Neural cell (in vitro differentiated cells): ENCODE measurements around the gene SMIM7. TPM values are rescaled to one million over a fixed set of nuclear protein-coding genes. Genes with fewer than 3 reads are reported as not detected.

Experiments
- H2AFZ ChIP-seq: fragments of 200-600, 300-800 bp; sonication (generic), shearing (Covaris generic); 2 replicates; pipeline ENCODE4 v1.6.0; 2014; ENCODE audit warnings: low read depth, mild to moderate bottlenecking, antibody characterized with exemption, low read length, moderate library complexity
- H3F3A ChIP-seq: fragments of 200-600 bp; shearing (Covaris generic); 2 replicates; pipeline ENCODE4 v1.6.1; 2016; ENCODE audit warnings: mild to moderate bottlenecking, moderate library complexity, mixed read lengths, antibody characterized with exemption, low read length; ENCODE audit not compliant: insufficient read depth, poor library complexity, severe bottlenecking
- H3K27ac ChIP-seq: fragments of 200-600, 300-800 bp; sonication (generic), shearing (Covaris generic); 2 replicates; pipeline ENCODE4 v1.5.1; 2014; ENCODE audit warnings: mild to moderate bottlenecking, low read length, moderate library complexity
- H3K27me3 ChIP-seq: fragments of 300-800, 200-600 bp; sonication (generic), shearing (Covaris generic); 2 replicates; pipeline ENCODE4 v1.6.0; 2014; ENCODE audit warnings: mild to moderate bottlenecking, low read depth, low read length, moderate library complexity; ENCODE audit not compliant: insufficient read depth
- H3K36me3 ChIP-seq: fragments of 300-800, 200-600 bp; sonication (generic), shearing (Covaris generic); 2 replicates; pipeline ENCODE4 v1.5.1; 2014; ENCODE audit warnings: mild to moderate bottlenecking, antibody characterized with exemption, low read length, moderate library complexity; ENCODE audit not compliant: insufficient read depth
- H3K4me2 ChIP-seq: fragments of 300-800, 200-600 bp; sonication (generic), shearing (Covaris generic); 2 replicates; pipeline ENCODE4 v1.6.0; 2014; ENCODE audit warnings: mild to moderate bottlenecking, low read length
- H3K4me3 ChIP-seq: fragments of 300-800, 200-600 bp; sonication (generic), shearing (Covaris generic); 2 replicates; pipeline ENCODE4 v1.5.1; 2014; ENCODE audit warnings: mild to moderate bottlenecking, low read length, moderate library complexity
- H3K79me2 ChIP-seq: fragments of 200-600 bp; shearing (Covaris generic); replicated peaks from 2 replicates; pipeline ENCODE4 v1.6.0; 2014; ENCODE audit warnings: mild to moderate bottlenecking, low read length, moderate library complexity; ENCODE audit not compliant: insufficient read depth
- H3K9ac ChIP-seq: fragments of 300-800, 200-600 bp; sonication (generic), shearing (Covaris generic); 2 replicates; pipeline ENCODE4 v1.6.1; 2016; ENCODE audit warnings: mild to moderate bottlenecking, low read length, mixed read lengths
- H3K9me2 ChIP-seq: fragments of 200-600 bp; shearing (Covaris generic); 2 replicates; pipeline ENCODE4 v1.6.1; 2016; ENCODE audit warnings: mild to moderate bottlenecking, low read length, mixed read lengths; ENCODE audit not compliant: insufficient read depth
- H3K9me3 ChIP-seq: fragments of 200-600, 300-800 bp; sonication (generic), shearing (Covaris generic); 2 replicates; pipeline ENCODE4 v1.6.1; 2016; ENCODE audit warnings: mild to moderate bottlenecking, mixed run types, low read length, moderate library complexity, mixed read lengths
- H4K20me1 ChIP-seq: fragments of 200-600 bp; shearing (Covaris generic); 2 replicates; pipeline ENCODE4 v1.6.1; 2016; ENCODE audit warnings: mild to moderate bottlenecking, mixed run types; ENCODE audit not compliant: insufficient read depth
- CTCF ChIP-seq: fragments of 450-650 bp; IDR thresholded peaks from 2 replicates; pipeline ENCODE4 v1.5.1; 2014; ENCODE audit warnings: antibody characterized with exemption, mild to moderate bottlenecking, moderate library complexity; ENCODE audit not compliant: poor library complexity, severe bottlenecking
- EP300 ChIP-seq: fragments of 450-650 bp; conservative IDR thresholded peaks from 2 replicates; pipeline ENCODE4 v1.6.1; 2014; ENCODE audit warnings: antibody characterized with exemption, mild to moderate bottlenecking, moderate library complexity; ENCODE audit not compliant: poor library complexity, severe bottlenecking
- EZH2 ChIP-seq: fragments of 200-600, 300-800 bp; shearing (Covaris generic), sonication (generic); IDR thresholded peaks from 2 replicates; pipeline ENCODE4 v1.6.1; 2014; ENCODE audit warnings: antibody characterized with exemption, low read length, borderline replicate concordance, mild to moderate bottlenecking; ENCODE audit not compliant: insufficient read depth, poor library complexity, severe bottlenecking
- MXI1 ChIP-seq: fragments of 450-650 bp; conservative IDR thresholded peaks from 2 replicates; pipeline ENCODE4 v1.6.1; 2014; ENCODE audit warnings: antibody characterized with exemption, mild to moderate bottlenecking; ENCODE audit not compliant: poor library complexity, severe bottlenecking
- POLR2AphosphoS5 ChIP-seq: IDR thresholded peaks from 2 replicates; pipeline ENCODE4 v1.6.1; 2012
- RAD21 ChIP-seq: fragments of 450-650 bp; conservative IDR thresholded peaks from 2 replicates; pipeline ENCODE4 v1.6.1; 2014; ENCODE audit warnings: antibody characterized with exemption, mild to moderate bottlenecking, moderate library complexity
- REST ChIP-seq: IDR thresholded peaks from 2 replicates; pipeline ENCODE4 v1.6.1; 2012; ENCODE audit warnings: borderline replicate concordance
- SMC3 ChIP-seq: fragments of 450-650 bp; conservative IDR thresholded peaks from 2 replicates; pipeline ENCODE4 v1.6.1; 2014; ENCODE audit warnings: antibody characterized with exemption, mild to moderate bottlenecking, moderate library complexity; ENCODE audit not compliant: poor library complexity
- TAF1 ChIP-seq: IDR thresholded peaks from 2 replicates; pipeline ENCODE4 v1.6.1; 2012; ENCODE audit warnings: low read depth
- polyA plus RNA-seq: library from polyadenylated mRNA; depleted of rRNA; stranded (reverse); fragments of >200 nt; gene quantifications from 2 replicates; pipeline ENCODE4 v1.2.3, GENCODE V29; 2014

SMIM7 gene
- polyA plus RNA-seq, 1 donor from 2014 or later, result 153 TPM

- Histone ChIP-seq H3K27ac (no peak overlapping the region), H3F3A (no peaks in the 10 kb centered on the region), H3K4me3 (no peak overlapping the region), H4K20me1 (no peaks in the 10 kb centered on the region), H3K9me2 (no peaks in the 10 kb centered on the region), H3K36me3 (no peaks in the 10 kb centered on the region), H3K79me2 (no peaks in the 10 kb centered on the region), H3K27me3 (no peaks in the 10 kb centered on the region), H3K4me2 (no peak overlapping the region), H3K9ac (no peak overlapping the region), H2AFZ (no peak overlapping the region), H3K9me3 (no peaks in the 10 kb centered on the region)
- no peak for TF ChIP-seq EZH2
- no peak for TF ChIP-seq EP300
- TF ChIP-seq TAF1, result no peak
- no peak for TF ChIP-seq CTCF
- no peak for TF ChIP-seq MXI1
- TF ChIP-seq RAD21, result no peak
- TF ChIP-seq POLR2AphosphoS5, result no peak
- no peak for TF ChIP-seq REST
- no peak for TF ChIP-seq SMC3
Measured at GRCh38 chr19:16650821-16651220, 9.1 kb downstream of the SMIM7 start.

- H3K4me3 ChIP-seq, result no peak overlapping the region
- H3K9me2 ChIP-seq, result no peaks in the 10 kb centered on the region
- no peak overlapping the region for H3K9ac ChIP-seq
- H3K4me2 ChIP-seq, result no peak overlapping the region
- H3K9me3 ChIP-seq, result no peaks in the 10 kb centered on the region
- H3K79me2 ChIP-seq, result no peaks in the 10 kb centered on the region
- H4K20me1 ChIP-seq, result no peaks in the 10 kb centered on the region
- H3F3A ChIP-seq, result no peaks in the 10 kb centered on the region
- TF ChIP-seq TAF1, result no peak
- TF ChIP-seq CTCF, result no peak
- no peak for TF ChIP-seq EZH2
- TF ChIP-seq POLR2AphosphoS5, result no peak
- TF ChIP-seq REST, result no peak
- no peak for TF ChIP-seq SMC3
- TF ChIP-seq EP300, result no peak
- no peak for TF ChIP-seq MXI1
- TF ChIP-seq RAD21, result no peak
- H3K27me3 ChIP-seq, result no peaks in the 10 kb centered on the region
- no peak overlapping the region for H2AFZ ChIP-seq
- H3K27ac ChIP-seq, result no peak overlapping the region
- H3K36me3 ChIP-seq, result no peaks in the 10 kb centered on the region
Measured at GRCh38 chr19:16649734-16650133, 10.2 kb downstream of the SMIM7 start.
